OCI-LY7 (cell line): Measurements from ENCODE around the gene KCNE4. TPM values are rescaled to one million over a fixed set of nuclear protein-coding genes. Genes with fewer than 3 reads are reported as not detected.

Experiments used
- BruUV-seq: library from RNA; stranded (reverse); fragments of 400-500 nt; replicated peaks from 2 replicates; lab custom pipeline; 2021; lab: Mats Ljungman, UMichigan
- CTCF ChIA-PET: fragments of 300-600 bp; sonication (Branson Sonifier 250); formaldehyde crosslinking; loops from one replicate; lab custom pipeline; 2022; ENCODE audit warnings: antibody characterized with exemption; ENCODE audit not compliant: unreplicated experiment; lab: Charles Lee
- POLR2A ChIA-PET: fragments of 300-600 bp; sonication (Branson Sonifier 250); formaldehyde crosslinking; loops from one replicate; lab custom pipeline; 2022; ENCODE audit warnings: antibody characterized with exemption; lab: Charles Lee
- DNase-seq: peaks from one replicate; pipeline ENCODE4 v3.0.0-alpha.2; 2015; ENCODE audit warnings: low spot score
- H2AFZ ChIP-seq: fragments of 200-600 bp; sonication (generic), shearing (Covaris generic); 2 replicates; pipeline ENCODE4 v1.6.1; 2014; ENCODE audit warnings: mild to moderate bottlenecking, antibody characterized with exemption, low read length, moderate library complexity
- H3K27ac ChIP-seq: fragments of 200-600 bp; sonication (generic); 2 replicates; pipeline ENCODE4 v1.5.1; 2014; ENCODE audit warnings: mixed run types, low read depth, mild to moderate bottlenecking, moderate library complexity, low read length, inconsistent platforms; ENCODE audit not compliant: poor library complexity, severe bottlenecking
- H3K36me3 ChIP-seq: fragments of 200-600 bp; sonication (generic); 2 replicates; pipeline ENCODE4 v1.6.1; 2014; ENCODE audit warnings: mild to moderate bottlenecking, antibody characterized with exemption, low read length, moderate library complexity, mixed read lengths; ENCODE audit not compliant: insufficient read depth
- H3K4me1 ChIP-seq: fragments of 200-600 bp; sonication (generic); 2 replicates; pipeline ENCODE4 v1.5.1; 2014; ENCODE audit warnings: mild to moderate bottlenecking, low read length; ENCODE audit not compliant: insufficient read depth, poor library complexity, severe bottlenecking
- H3K4me2 ChIP-seq: fragments of 200-600 bp; sonication (generic); 2 replicates; pipeline ENCODE4 v1.6.1; 2014; ENCODE audit warnings: mild to moderate bottlenecking, low read length
- H3K4me3 ChIP-seq: fragments of 200-600 bp; sonication (generic); 2 replicates; pipeline ENCODE4 v1.5.1; 2014; ENCODE audit warnings: mild to moderate bottlenecking, low read depth, low read length; ENCODE audit not compliant: poor library complexity, severe bottlenecking
- H3K79me2 ChIP-seq: fragments of 200-600 bp; sonication (generic); 2 replicates; pipeline ENCODE4 v1.6.1; 2016; ENCODE audit warnings: low read depth, mild to moderate bottlenecking, low read length, moderate library complexity, mixed read lengths; ENCODE audit not compliant: insufficient read depth
- H3K9me2 ChIP-seq: fragments of 200-600 bp; sonication (generic); 2 replicates; pipeline ENCODE4 v1.6.1; 2016; ENCODE audit warnings: mild to moderate bottlenecking, low read length, mixed read lengths; ENCODE audit not compliant: insufficient read depth
- H3K9me3 ChIP-seq: fragments of 200-600 bp; sonication (generic); 2 replicates; pipeline ENCODE4 v1.6.1; 2014; ENCODE audit warnings: mild to moderate bottlenecking, mixed run types, low read length, mixed read lengths
- H4K20me1 ChIP-seq: fragments of 200-600 bp; sonication (generic); 2 replicates; pipeline ENCODE4 v1.6.1; 2014; ENCODE audit warnings: mild to moderate bottlenecking, antibody characterized with exemption, low read length, moderate library complexity, mixed read lengths; ENCODE audit not compliant: insufficient read depth
- CTCF ChIP-seq: fragments of 200-600 bp; sonication (generic); conservative IDR thresholded peaks from 2 replicates; pipeline ENCODE4 v1.5.1; 2014; ENCODE audit warnings: mild to moderate bottlenecking, antibody characterized with exemption, low read length, moderate library complexity, mixed read lengths
- EZH2phosphoT487 ChIP-seq: fragments of 200-600 bp; sonication (generic); IDR thresholded peaks from 2 replicates; pipeline ENCODE4 v1.6.1; 2018; ENCODE audit warnings: low read depth, borderline replicate concordance, mild to moderate bottlenecking, mixed run types, antibody characterized with exemption, low read length, moderate library complexity, mixed read lengths
- intact Hi-C: fragments of 100-400 bp; cut with micrococcal nuclease; formaldehyde crosslinking; loops from one replicate; pipeline ENCODE4 v1.10.0; 2022; ENCODE audit not compliant: unreplicated experiment
- total RNA-seq, 2 experiments: library from RNA; depleted of rRNA in 1 of 2; stranded (reverse); fragments of >200 nt in 1 of 2; shearing (Covaris generic) in 1 of 2; gene quantifications; 2 replicates each; pipeline ENCODE4 v1.2.3, GENCODE V29; 2014 to 2022

Gene KCNE4
- total RNA-seq, 2 experiments from 2014 or later = not detected

- CTCF ChIA-PET = no interaction called here
- H3K4me1 ChIP-seq = peaks cover 7% of the 10 kb centered on the region
- H3K27ac ChIP-seq = no peak overlapping the region
- no peak for DNase-seq
- no TSS peak for BruUV-seq
- no peak overlapping the region for H3K4me2 ChIP-seq
- H3K36me3 ChIP-seq = no peaks in the 10 kb centered on the region
- H4K20me1 ChIP-seq = no peaks in the 10 kb centered on the region
- no peak overlapping the region for H3K4me3 ChIP-seq
- intact Hi-C loops = no loop called here
- POLR2A ChIA-PET = no interaction called here
- TF ChIP-seq CTCF (no peak), EZH2phosphoT487 (no peak)
- no peaks in the 10 kb centered on the region for H3K9me3 ChIP-seq
- H2AFZ ChIP-seq = no peak overlapping the region
- H3K9me2 ChIP-seq = no peaks in the 10 kb centered on the region
- H3K79me2 ChIP-seq = no peaks in the 10 kb centered on the region
Observed at GRCh38 chr2:223042284-223042683, 9.7 kb upstream of the KCNE4 start.

- ChIA-PET CTCF (no interaction called here), POLR2A (interaction anchor here (0.6 kb wide), 2 partner anchors 98 to 1105 kb away, joined by 3 to 5 read pairs; no protein-coding TSS in a partner anchor)
- Histone ChIP-seq H3K9me2 (no peaks in the 10 kb centered on the region), H3K9me3 (no peaks in the 10 kb centered on the region), H3K79me2 (no peaks in the 10 kb centered on the region), H3K27ac (no peak overlapping the region), H4K20me1 (no peaks in the 10 kb centered on the region), H3K36me3 (no peaks in the 10 kb centered on the region), H3K4me3 (no peak overlapping the region), H3K4me1 (peaks cover 7% of the 10 kb centered on the region), H3K4me2 (no peak overlapping the region), H2AFZ (no peak overlapping the region; the same call in 1 of the 2 replicates)
- no peak for DNase-seq
- TF ChIP-seq CTCF (no peak), EZH2phosphoT487 (no peak)
- intact Hi-C loops = no loop called here
- no TSS peak for BruUV-seq
Observed at GRCh38 chr2:223042704-223043118, 9.3 kb upstream of the KCNE4 start.

GRCh38 chr2:223043164-223043941 lies 8.6 kb upstream of the KCNE4 start:
- H3K36me3 ChIP-seq = no peaks in the 10 kb centered on the region
- no peak overlapping the region; the same call in 1 of the 2 replicates for H3K4me2 ChIP-seq
- no peaks in the 10 kb centered on the region for H3K9me2 ChIP-seq
- TF ChIP-seq EZH2phosphoT487 = no peak
- no peak for TF ChIP-seq CTCF
- H3K4me3 ChIP-seq = no peak overlapping the region
- DNase-seq = no peak
- intact Hi-C loops = no loop called here
- H3K4me1 ChIP-seq = peaks cover 7% of the 10 kb centered on the region
- no peaks in the 10 kb centered on the region for H3K79me2 ChIP-seq
- H4K20me1 ChIP-seq = no peaks in the 10 kb centered on the region
- ChIA-PET CTCF (no interaction called here), POLR2A (interaction anchor here (0.6 kb wide), 2 partner anchors 99 to 1104 kb away, joined by 3 to 5 read pairs; no protein-coding TSS in a partner anchor)
- H3K27ac ChIP-seq = no peak overlapping the region
- no TSS peak for BruUV-seq
- no peak overlapping the region; the same call in 1 of the 2 replicates for H2AFZ ChIP-seq
- no peaks in the 10 kb centered on the region for H3K9me3 ChIP-seq
